Testis (tissue), 2 donors: Measurements from ENCODE around the gene SNF8.

ENCODE experiments used
- CTCF ChIP-seq, 3 experiments: fragments of 450-650 bp in 2 of 3; fragments of 200-600 bp in 1 of 3; sonication (generic) in 1 of 3; IDR thresholded peaks; one replicate each; pipeline ENCODE4 v1.5.1; 2016 to 2019; ENCODE audit warnings: antibody characterized with exemption in 3 of 3, mild to moderate bottlenecking in 2 of 3, moderate library complexity in 1 of 3
- POLR2A ChIP-seq: fragments of 450-650 bp; IDR thresholded peaks from one replicate; pipeline ENCODE4 v1.6.1; 2017; ENCODE audit warnings: antibody characterized with exemption, mild to moderate bottlenecking, moderate library complexity

- TF ChIP-seq CTCF (IDR thresholded peaks at IDR 0.05) (no peak), POLR2A (no peak)
Measured at GRCh38 chr17:48933035-48933434, 11.6 kb downstream of the SNF8 start.
